ENCODE results near the gene ZNF331. TPM values are rescaled to one million over a fixed set of nuclear protein-coding genes. Genes with fewer than 3 reads are reported as not detected.
"Not testable (repeated sequence)": the region's sequence is repeated elsewhere in the genome, so short reads cannot be mapped to it uniquely, and the experiment has no call there.

ZNF331 gene
- total RNA-seq, 1 donor from 2014 or later: 26.6 TPM

GRCh38 chr19:53504365-53504703 is 33.6 kb upstream of the ZNF331 start:
- H3K27ac Mint-ChIP-seq (ENCODE audit: unreplicated experiment): peak overlapping the region; percentile 57
- peak; percentile 36 for TF ChIP-seq CTCF (IDR thresholded peaks at IDR 0.05; ENCODE audit: unreplicated experiment)
- not testable (repeated sequence) for H3K27me3 Mint-ChIP-seq (ENCODE audit: unreplicated experiment); H3K9me3 Mint-ChIP-seq (ENCODE audit: unreplicated experiment)
- DNase-seq (ENCODE audit: low spot score): peak; percentile 21
- peaks cover 37% of the 10 kb centered on the region for H3K4me1 Mint-ChIP-seq (ENCODE audit: unreplicated experiment)
- peaks cover 51% of the 10 kb centered on the region for H3K36me3 Mint-ChIP-seq (ENCODE audit: low read depth, unreplicated experiment)
- H3K4me3 Mint-ChIP-seq (ENCODE audit: unreplicated experiment): peak overlapping the region; percentile 59

GRCh38 chr19:53504885-53505284 is 33.1 kb upstream of the ZNF331 start:
- no peak for TF ChIP-seq CTCF (IDR thresholded peaks at IDR 0.05; ENCODE audit: unreplicated experiment)
- H3K4me3 Mint-ChIP-seq (ENCODE audit: unreplicated experiment): peak overlapping the region; percentile 59

GRCh38 chr19:53506728-53507127 is 31.2 kb upstream of the ZNF331 start:
- Mint-ChIP-seq H3K4me3 (ENCODE audit: unreplicated experiment) (peak overlapping the region; percentile 88), H3K27ac (ENCODE audit: unreplicated experiment) (peak overlapping the region; percentile 59), H3K9me3 (ENCODE audit: unreplicated experiment) (no peaks in the 10 kb centered on the region), H3K27me3 (ENCODE audit: unreplicated experiment) (peaks cover 9% of the 10 kb centered on the region), H3K36me3 (ENCODE audit: low read depth, unreplicated experiment) (peaks cover 51% of the 10 kb centered on the region), H3K4me1 (ENCODE audit: unreplicated experiment) (peaks cover 37% of the 10 kb centered on the region)
- DNase-seq (ENCODE audit: low spot score): no peak
- no peak for TF ChIP-seq CTCF (IDR thresholded peaks at IDR 0.05; ENCODE audit: unreplicated experiment)

More at GRCh38 chr19:53504885-53505284, 33.1 kb upstream of the ZNF331 start:
- Mint-ChIP-seq H3K9me3 (ENCODE audit: unreplicated experiment) (no peaks in the 10 kb centered on the region), H3K27ac (ENCODE audit: unreplicated experiment) (no peak overlapping the region), H3K4me1 (ENCODE audit: unreplicated experiment) (peaks cover 42% of the 10 kb centered on the region), H3K27me3 (ENCODE audit: unreplicated experiment) (peaks cover 9% of the 10 kb centered on the region), H3K36me3 (ENCODE audit: low read depth, unreplicated experiment) (peaks cover 55% of the 10 kb centered on the region)
- no peak for DNase-seq (ENCODE audit: low spot score)

GRCh38 chr19:53507523-53508442 is 30.2 kb upstream of the ZNF331 start:
- H3K4me1 Mint-ChIP-seq (ENCODE audit: unreplicated experiment): peaks cover 35% of the 10 kb centered on the region
- peaks cover 48% of the 10 kb centered on the region for H3K36me3 Mint-ChIP-seq (ENCODE audit: low read depth, unreplicated experiment)
- peaks cover 11% of the 10 kb centered on the region for H3K27me3 Mint-ChIP-seq (ENCODE audit: unreplicated experiment)
- DNase-seq (ENCODE audit: low spot score): no peak
- no peak overlapping the region for H3K4me3 Mint-ChIP-seq (ENCODE audit: unreplicated experiment)
- no peak for TF ChIP-seq CTCF (IDR thresholded peaks at IDR 0.05; ENCODE audit: unreplicated experiment)
- H3K9me3 Mint-ChIP-seq (ENCODE audit: unreplicated experiment): no peaks in the 10 kb centered on the region
- H3K27ac Mint-ChIP-seq (ENCODE audit: unreplicated experiment): peak overlapping the region; percentile 18

GRCh38 chr19:53509443-53509842 is 28.5 kb upstream of the ZNF331 start:
- H3K27ac Mint-ChIP-seq (ENCODE audit: unreplicated experiment): peak overlapping the region; percentile 13
- H3K9me3 Mint-ChIP-seq (ENCODE audit: unreplicated experiment): no peaks in the 10 kb centered on the region
- H3K4me1 Mint-ChIP-seq (ENCODE audit: unreplicated experiment): peaks cover 30% of the 10 kb centered on the region

More at GRCh38 chr19:53509443-53509842, 28.5 kb upstream of the ZNF331 start:
- no peak for DNase-seq (ENCODE audit: low spot score)
- TF ChIP-seq CTCF (IDR thresholded peaks at IDR 0.05; ENCODE audit: unreplicated experiment): no peak
- no peak overlapping the region for H3K4me3 Mint-ChIP-seq (ENCODE audit: unreplicated experiment)
- H3K36me3 Mint-ChIP-seq (ENCODE audit: low read depth, unreplicated experiment): peaks cover 47% of the 10 kb centered on the region
- peaks cover 11% of the 10 kb centered on the region for H3K27me3 Mint-ChIP-seq (ENCODE audit: unreplicated experiment)
